Activated CD4-positive, alpha-beta memory T cell treated with anti-CD3 and anti-CD28 coated beads for 36 hours (primary cell): ENCODE measurements around the gene OR13A1. TPM values are rescaled to one million over a fixed set of nuclear protein-coding genes. Genes with fewer than 3 reads are reported as not detected.
"Not testable (repeated sequence)": the region's sequence is repeated elsewhere in the genome, so short reads cannot be mapped to it uniquely, and the experiment has no call there.

Experiments
- CTCF ChIA-PET: fragments of 350-600 bp; sonication (Branson Sonifier 250); formaldehyde crosslinking; loops from one replicate; lab custom pipeline; 2021; ENCODE audit warnings: antibody characterized with exemption, inconsistent platforms; lab: Charles Lee
- POLR2A ChIA-PET: fragments of 350-600 bp; sonication (Branson Sonifier 250); formaldehyde crosslinking; loops from one replicate; lab custom pipeline; 2021; ENCODE audit warnings: antibody characterized with exemption; lab: Charles Lee
- DNase-seq: peaks from one replicate; pipeline ENCODE4 v3.0.0-alpha.2; 2020
- H3K27ac Mint-ChIP-seq: one replicate; pipeline ENCODE4 v1.8.0; 2021; ENCODE audit warnings: mixed read lengths
- H3K27me3 Mint-ChIP-seq: one replicate; pipeline ENCODE4 v1.8.0; 2021; ENCODE audit warnings: mixed read lengths
- H3K36me3 Mint-ChIP-seq: one replicate; pipeline ENCODE4 v1.8.0; 2021; ENCODE audit warnings: mixed read lengths
- H3K4me1 Mint-ChIP-seq: one replicate; pipeline ENCODE4 v1.8.0; 2021; ENCODE audit warnings: low read depth, mixed read lengths
- H3K4me3 Mint-ChIP-seq: one replicate; pipeline ENCODE4 v1.8.0; 2021; ENCODE audit warnings: mild to moderate bottlenecking, mixed read lengths
- H3K9me3 Mint-ChIP-seq: one replicate; pipeline ENCODE4 v1.8.0; 2021; ENCODE audit warnings: mixed read lengths
- intact Hi-C: fragments of 100-400 bp; cut with micrococcal nuclease; formaldehyde crosslinking; loops from one replicate; pipeline ENCODE4 v1.15.1; 2023
- total RNA-seq, 2 experiments: library from RNA; stranded (reverse); gene quantifications; one replicate each; pipeline ENCODE4 v1.2.3, GENCODE V29; 2021

Gene OR13A1
- not detected for total RNA-seq

- DNase-seq = no peak
- Mint-ChIP-seq H3K4me3 (no peak within 1 kb of the TSS), H3K4me1 (no peaks in the 10 kb centered on the region), H3K9me3 (peaks cover 14% of the 10 kb centered on the region), H3K36me3 (no peaks in the 10 kb centered on the region), H3K27me3 (no peaks in the 10 kb centered on the region), H3K27ac (no peak within 1 kb of the TSS)
- ChIA-PET POLR2A (no interaction called here), CTCF (no interaction called here)
- intact Hi-C loops = no loop called here
Observed at GRCh38 chr10:45315508-45315907, at the start of gene OR13A1. Gene OR13A1 (minus strand): TSS chr10:45315608. CDS start chr10:45304422, 11,186 bp downstream.

- H3K4me1 Mint-ChIP-seq, H3K9me3 Mint-ChIP-seq, CTCF ChIA-PET, DNase-seq, H3K27ac Mint-ChIP-seq, POLR2A ChIA-PET, H3K4me3 Mint-ChIP-seq, H3K36me3 Mint-ChIP-seq, intact Hi-C loops: not testable (repeated sequence)
- peaks cover 33% of the 10 kb centered on the region for H3K27me3 Mint-ChIP-seq
Observed at GRCh38 chr10:45361983-45362799, 46.8 kb upstream of the OR13A1 start.

GRCh38 chr10:45358961-45359360 lies 43.6 kb upstream of the OR13A1 start:
- POLR2A ChIA-PET = not testable (repeated sequence)

GRCh38 chr10:45355494-45355893 lies 40.1 kb upstream of the OR13A1 start:
- POLR2A ChIA-PET = no interaction called here

More at GRCh38 chr10:45358961-45359360, 43.6 kb upstream of the OR13A1 start:
- CTCF ChIA-PET, H3K27ac Mint-ChIP-seq, H3K4me3 Mint-ChIP-seq, H3K36me3 Mint-ChIP-seq, DNase-seq, H3K9me3 Mint-ChIP-seq, H3K4me1 Mint-ChIP-seq: not testable (repeated sequence)
- intact Hi-C loops = loop anchor here (10.0 kb wide), 1 partner anchor 226 kb away; no protein-coding TSS in a partner anchor
- H3K27me3 Mint-ChIP-seq = peaks cover 42% of the 10 kb centered on the region

GRCh38 chr10:45354261-45354660 lies 38.9 kb upstream of the OR13A1 start:
- Mint-ChIP-seq H3K27me3 (peaks cover 23% of the 10 kb centered on the region), H3K9me3 (no peaks in the 10 kb centered on the region), H3K4me3 (no peak overlapping the region), H3K36me3 (no peaks in the 10 kb centered on the region), H3K27ac (no peak overlapping the region), H3K4me1 (peaks cover 12% of the 10 kb centered on the region)
- CTCF ChIA-PET = no interaction called here
- no peak for DNase-seq
- intact Hi-C loops = loop anchor here (10.0 kb wide), 1 partner anchor 231 kb away; no protein-coding TSS in a partner anchor
- POLR2A ChIA-PET = no interaction called here

More at GRCh38 chr10:45355494-45355893, 40.1 kb upstream of the OR13A1 start:
- H3K4me3 Mint-ChIP-seq = no peak overlapping the region
- H3K4me1 Mint-ChIP-seq = peaks cover 12% of the 10 kb centered on the region
- H3K27ac Mint-ChIP-seq = no peak overlapping the region
- no peaks in the 10 kb centered on the region for H3K9me3 Mint-ChIP-seq
- DNase-seq = no peak
- no peaks in the 10 kb centered on the region for H3K36me3 Mint-ChIP-seq
- CTCF ChIA-PET = no interaction called here
- peaks cover 30% of the 10 kb centered on the region for H3K27me3 Mint-ChIP-seq
- intact Hi-C loops = loop anchor here (10.0 kb wide), 1 partner anchor 229 kb away; no protein-coding TSS in a partner anchor

- H3K36me3 Mint-ChIP-seq = peaks cover 3% of the 10 kb centered on the region
- no peak overlapping the region for H3K4me3 Mint-ChIP-seq
- H3K9me3 Mint-ChIP-seq = peaks cover 3% of the 10 kb centered on the region
- ChIA-PET POLR2A (no interaction called here), CTCF (no interaction called here)
- peak overlapping the region; percentile 21 for H3K27ac Mint-ChIP-seq
- intact Hi-C loops = loop anchor here (10.0 kb wide), 1 partner anchor 232 kb away; no protein-coding TSS in a partner anchor
- H3K4me1 Mint-ChIP-seq = peaks cover 12% of the 10 kb centered on the region
- DNase-seq = peak; percentile 17
- peaks cover 23% of the 10 kb centered on the region for H3K27me3 Mint-ChIP-seq
Observed at GRCh38 chr10:45353186-45353585, 37.8 kb upstream of the OR13A1 start.

GRCh38 chr10:45348196-45348765 lies 32.9 kb upstream of the OR13A1 start:
- H3K4me1 Mint-ChIP-seq, DNase-seq, H3K27me3 Mint-ChIP-seq, H3K4me3 Mint-ChIP-seq, H3K27ac Mint-ChIP-seq, H3K9me3 Mint-ChIP-seq, POLR2A ChIA-PET, H3K36me3 Mint-ChIP-seq, intact Hi-C loops, CTCF ChIA-PET: not testable (repeated sequence)

GRCh38 chr10:45347464-45347863 lies 32.1 kb upstream of the OR13A1 start:
- H3K36me3 Mint-ChIP-seq, H3K4me1 Mint-ChIP-seq, H3K9me3 Mint-ChIP-seq, DNase-seq, H3K27me3 Mint-ChIP-seq, H3K27ac Mint-ChIP-seq, H3K4me3 Mint-ChIP-seq, intact Hi-C loops, POLR2A ChIA-PET, CTCF ChIA-PET: not testable (repeated sequence)

GRCh38 chr10:45346652-45347335 lies 31.4 kb upstream of the OR13A1 start:
- DNase-seq, H3K36me3 Mint-ChIP-seq, CTCF ChIA-PET, H3K9me3 Mint-ChIP-seq, H3K4me1 Mint-ChIP-seq, H3K27ac Mint-ChIP-seq, H3K4me3 Mint-ChIP-seq, POLR2A ChIA-PET, H3K27me3 Mint-ChIP-seq, intact Hi-C loops: not testable (repeated sequence)

- DNase-seq, H3K27me3 Mint-ChIP-seq, H3K4me1 Mint-ChIP-seq, H3K27ac Mint-ChIP-seq, H3K36me3 Mint-ChIP-seq, POLR2A ChIA-PET, H3K9me3 Mint-ChIP-seq, H3K4me3 Mint-ChIP-seq, CTCF ChIA-PET, intact Hi-C loops: not testable (repeated sequence)
Observed at GRCh38 chr10:45340420-45340819, 25.0 kb upstream of the OR13A1 start.

GRCh38 chr10:45339894-45340293 lies 24.5 kb upstream of the OR13A1 start:
- CTCF ChIA-PET = no interaction called here
- H3K27ac Mint-ChIP-seq = no peak overlapping the region
- intact Hi-C loops = no loop called here

GRCh38 chr10:45331824-45332223 lies 16.4 kb upstream of the OR13A1 start:
- H3K4me3 Mint-ChIP-seq, H3K27me3 Mint-ChIP-seq, CTCF ChIA-PET, H3K27ac Mint-ChIP-seq, H3K4me1 Mint-ChIP-seq, DNase-seq, intact Hi-C loops, H3K36me3 Mint-ChIP-seq, POLR2A ChIA-PET: not testable (repeated sequence)
- H3K9me3 Mint-ChIP-seq = peaks cover 11% of the 10 kb centered on the region

More at GRCh38 chr10:45339894-45340293, 24.5 kb upstream of the OR13A1 start:
- no peak for DNase-seq
- Mint-ChIP-seq H3K27me3 (peaks cover 5% of the 10 kb centered on the region), H3K9me3 (no peaks in the 10 kb centered on the region), H3K4me3 (no peak overlapping the region), H3K36me3 (no peaks in the 10 kb centered on the region), H3K4me1 (no peaks in the 10 kb centered on the region)
- POLR2A ChIA-PET = no interaction called here
